ENCODE data around the gene EYS.

EYS gene

DNA sequence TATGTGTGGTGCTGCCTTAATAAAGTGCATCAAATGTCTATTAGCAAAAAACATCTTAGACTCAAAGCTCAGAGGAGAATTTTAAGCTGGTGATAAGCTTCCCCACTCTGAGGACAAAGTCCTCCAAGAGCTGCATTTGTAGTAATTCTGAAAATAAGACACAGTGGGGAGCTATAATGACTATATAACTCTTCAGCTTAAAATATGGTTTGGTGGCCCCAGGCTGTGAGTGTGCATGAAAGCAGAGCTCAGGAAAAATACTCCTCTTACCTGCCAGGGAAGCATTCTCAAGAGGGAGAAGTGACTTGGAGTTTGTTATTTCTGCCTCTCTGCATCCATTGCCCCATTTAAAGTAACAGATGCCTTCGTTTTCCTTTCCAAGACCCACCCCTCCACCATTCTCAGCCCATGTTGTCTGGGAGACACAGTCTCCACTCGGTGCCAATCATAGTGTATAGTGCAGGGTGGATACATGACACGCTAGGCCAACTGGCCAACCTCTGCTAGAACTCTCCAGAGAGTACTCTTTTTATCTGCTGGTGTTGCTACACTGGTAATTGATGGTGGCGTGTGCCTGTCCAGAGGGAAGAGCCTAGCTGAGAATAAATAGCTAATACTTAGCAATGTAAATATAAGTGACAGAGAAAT is 1842.2 kb downstream of the EYS start:
- TF ChIP-seq, protein P1, sequence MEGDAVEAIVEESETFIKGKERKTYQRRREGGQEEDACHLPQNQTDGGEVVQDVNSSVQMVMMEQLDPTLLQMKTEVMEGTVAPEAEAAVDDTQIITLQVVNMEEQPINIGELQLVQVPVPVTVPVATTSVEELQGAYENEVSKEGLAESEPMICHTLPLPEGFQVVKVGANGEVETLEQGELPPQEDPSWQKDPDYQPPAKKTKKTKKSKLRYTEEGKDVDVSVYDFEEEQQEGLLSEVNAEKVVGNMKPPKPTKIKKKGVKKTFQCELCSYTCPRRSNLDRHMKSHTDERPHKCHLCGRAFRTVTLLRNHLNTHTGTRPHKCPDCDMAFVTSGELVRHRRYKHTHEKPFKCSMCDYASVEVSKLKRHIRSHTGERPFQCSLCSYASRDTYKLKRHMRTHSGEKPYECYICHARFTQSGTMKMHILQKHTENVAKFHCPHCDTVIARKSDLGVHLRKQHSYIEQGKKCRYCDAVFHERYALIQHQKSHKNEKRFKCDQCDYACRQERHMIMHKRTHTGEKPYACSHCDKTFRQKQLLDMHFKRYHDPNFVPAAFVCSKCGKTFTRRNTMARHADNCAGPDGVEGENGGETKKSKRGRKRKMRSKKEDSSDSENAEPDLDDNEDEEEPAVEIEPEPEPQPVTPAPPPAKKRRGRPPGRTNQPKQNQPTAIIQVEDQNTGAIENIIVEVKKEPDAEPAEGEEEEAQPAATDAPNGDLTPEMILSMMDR (IDR thresholded peaks at IDR 0.05): no peak
- Mint-ChIP-seq H3K36me3 (ENCODE audit: low read depth) (no peaks in the 10 kb centered on the region), H3K27me3 (ENCODE audit: low read depth, poor library complexity) (no peaks in the 10 kb centered on the region), H3K4me3 (no peak overlapping the region), H3K27ac (no peak overlapping the region), H3K9me3 (no peaks in the 10 kb centered on the region), H3K4me1 (peaks cover 12% of the 10 kb centered on the region)
- DNase-seq: no peak

GRCh38 chr6:63864061-63864460 is 1843.0 kb downstream of the EYS start:
- no peak overlapping the region for H3K27ac Mint-ChIP-seq
- H3K4me3 Mint-ChIP-seq: no peak overlapping the region
- no peaks in the 10 kb centered on the region for H3K36me3 Mint-ChIP-seq (ENCODE audit: low read depth)
- peaks cover 3% of the 10 kb centered on the region for H3K27me3 Mint-ChIP-seq (ENCODE audit: low read depth, poor library complexity)
- peaks cover 12% of the 10 kb centered on the region for H3K4me1 Mint-ChIP-seq
- H3K9me3 Mint-ChIP-seq: no peaks in the 10 kb centered on the region
- DNase-seq: no peak
- TF ChIP-seq, protein P1 (IDR thresholded peaks at IDR 0.05): no peak

GRCh38 chr6:63862486-63863198 is 1844.4 kb downstream of the EYS start:
- Mint-ChIP-seq H3K4me3 (no peak overlapping the region), H3K36me3 (ENCODE audit: low read depth) (no peaks in the 10 kb centered on the region), H3K27ac (no peak overlapping the region), H3K27me3 (ENCODE audit: low read depth, poor library complexity) (peaks cover 3% of the 10 kb centered on the region), H3K9me3 (no peaks in the 10 kb centered on the region), H3K4me1 (peaks cover 12% of the 10 kb centered on the region)
- TF ChIP-seq, protein P1 (IDR thresholded peaks at IDR 0.05): no peak
- no peak for DNase-seq

DNA sequence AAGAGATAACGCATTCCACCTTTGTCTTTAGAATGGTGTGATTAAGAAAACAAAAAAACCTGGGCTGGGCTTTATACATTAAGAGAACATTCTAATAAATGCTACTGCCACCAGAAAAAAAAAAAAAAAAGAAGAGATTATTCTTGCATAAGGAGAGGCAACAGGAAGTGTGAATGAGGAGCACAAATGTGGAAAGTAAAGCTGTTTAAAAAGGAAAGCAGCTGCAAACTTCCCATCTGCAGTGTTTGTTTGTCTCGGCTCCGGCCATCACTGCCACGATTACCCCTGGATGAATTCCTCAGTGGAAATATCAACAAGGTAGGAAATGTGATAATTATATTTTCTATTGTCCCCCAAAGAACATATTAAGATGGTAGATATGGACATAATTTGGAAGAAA is 1847.5 kb downstream of the EYS start:
- Mint-ChIP-seq H3K4me1 (peaks cover 6% of the 10 kb centered on the region), H3K27ac (no peak overlapping the region), H3K4me3 (no peak overlapping the region), H3K36me3 (ENCODE audit: low read depth) (no peaks in the 10 kb centered on the region), H3K9me3 (no peaks in the 10 kb centered on the region), H3K27me3 (ENCODE audit: low read depth, poor library complexity) (peaks cover 3% of the 10 kb centered on the region)
- TF ChIP-seq, protein P1 (IDR thresholded peaks at IDR 0.05): no peak
- no peak for DNase-seq

GRCh38 chr6:63858691-63859090 is 1848.3 kb downstream of the EYS start:
- no peaks in the 10 kb centered on the region for H3K9me3 Mint-ChIP-seq
- TF ChIP-seq, protein P1 (IDR thresholded peaks at IDR 0.05): no peak
- H3K27me3 Mint-ChIP-seq (ENCODE audit: low read depth, poor library complexity): peaks cover 3% of the 10 kb centered on the region
- no peak overlapping the region for H3K4me3 Mint-ChIP-seq
- DNase-seq: no peak
- H3K36me3 Mint-ChIP-seq (ENCODE audit: low read depth): no peaks in the 10 kb centered on the region
- H3K4me1 Mint-ChIP-seq: no peaks in the 10 kb centered on the region
- H3K27ac Mint-ChIP-seq: no peak overlapping the region

GRCh38 chr6:63856271-63856670 is 1850.8 kb downstream of the EYS start:
- DNase-seq: no peak
- Mint-ChIP-seq H3K36me3 (ENCODE audit: low read depth) (no peaks in the 10 kb centered on the region), H3K27ac (no peak overlapping the region), H3K4me1 (no peaks in the 10 kb centered on the region), H3K27me3 (ENCODE audit: low read depth, poor library complexity) (peaks cover 3% of the 10 kb centered on the region), H3K9me3 (peaks cover 11% of the 10 kb centered on the region), H3K4me3 (no peak overlapping the region)
- TF ChIP-seq, protein P1 (IDR thresholded peaks at IDR 0.05): no peak
